Transverse colon (tissue), 4 donors: ENCODE data around the gene BHLHE40.

ENCODE experiments used
- CTCF ChIP-seq, 5 experiments: fragments of 200-600 bp in 3 of 5; fragments of 450-650 bp in 2 of 5; sonication (generic) in 3 of 5; IDR thresholded peaks; 1 replicate in 2 of 5; 2 replicates in 3 of 5; pipeline ENCODE4 v1.5.1; 2016 to 2017; ENCODE audit warnings: antibody characterized with exemption in 5 of 5, inconsistent platforms in 3 of 5, mild to moderate bottlenecking in 2 of 5, moderate library complexity in 1 of 5
- EP300 ChIP-seq: sonication (generic); formaldehyde crosslinking; IDR thresholded peaks from one replicate; pipeline ENCODE4 v1.6.1; 2017; ENCODE audit warnings: antibody characterized with exemption, low read depth
- POLR2A ChIP-seq: fragments of 450-650 bp; IDR thresholded peaks from one replicate; pipeline ENCODE4 v1.6.1; 2016; ENCODE audit warnings: antibody characterized with exemption, mild to moderate bottlenecking, moderate library complexity
- POLR2AphosphoS5 ChIP-seq, 3 donors: sonication (generic); formaldehyde crosslinking; IDR thresholded peaks; one replicate each; pipeline ENCODE4 v1.6.1; 2016; ENCODE audit warnings: antibody characterized with exemption in 3 of 3

- no peak for TF ChIP-seq CTCF (IDR thresholded peaks at IDR 0.05)
- no peak for TF ChIP-seq POLR2A
- no peak for TF ChIP-seq EP300
- no peak for TF ChIP-seq POLR2AphosphoS5 (IDR thresholded peaks at IDR 0.05)
These were observed 30.4 kb downstream of the BHLHE40 start for GRCh38 chr3:5009506-5010109.
